Upper lobe of left lung (tissue), 6 donors: ENCODE data around the gene FYB1. TPM values are rescaled to one million over a fixed set of nuclear protein-coding genes. Genes with fewer than 3 reads are reported as not detected.
A peak's percentile ranks its signal among the peaks of the same experiment; 100 is the strongest.

Experiments
- ATAC-seq, 2 donors: fragments of 200-7000 bp; cut with Tn5 transposase; one replicate each; pipeline ENCODE4 v1.9.1; 2022; ENCODE audit warnings: mild to moderate bottlenecking in 2 of 2, moderate library complexity in 2 of 2; ENCODE audit not compliant: low FRiP score in 2 of 2
- DNase-seq, 2 donors: peaks; one replicate each; pipeline ENCODE4 v3.0.0-alpha.2; 2019 to 2020
- H3K27ac ChIP-seq, 4 donors: fragments of 200-600 bp; sonication (generic); one replicate each; pipeline ENCODE4 v1.5.1; 2016 to 2019
- H3K27me3 ChIP-seq, 4 donors: fragments of 200-600 bp; sonication (generic); one replicate each; pipeline ENCODE4 v1.5.1; 2017 to 2019
- H3K36me3 ChIP-seq, 4 donors: fragments of 200-600 bp; sonication (generic); one replicate each; pipeline ENCODE4 v1.5.1; 2016 to 2019
- H3K4me1 ChIP-seq, 4 donors: fragments of 200-600 bp; sonication (generic); one replicate each; pipeline ENCODE4 v1.5.1; 2018 to 2019
- H3K4me3 ChIP-seq, 4 donors: fragments of 200-600 bp; sonication (generic); one replicate each; pipeline ENCODE4 v1.5.1; 2017 to 2019; ENCODE audit warnings: mild to moderate bottlenecking in 2 of 4, moderate library complexity in 1 of 4
- H3K9me3 ChIP-seq, 4 donors: fragments of 200-600 bp; sonication (generic); one replicate each; pipeline ENCODE4 v1.5.1; 2018 to 2019
- CTCF ChIP-seq, 6 experiments: fragments of 450-650 bp in 4 of 6; fragments of 200-600 bp in 2 of 6; sonication (generic) in 2 of 6; IDR thresholded peaks; one replicate each; pipeline ENCODE4 v1.5.1; 2016 to 2019; ENCODE audit warnings: antibody characterized with exemption in 6 of 6
- EP300 ChIP-seq, 4 donors: sonication (generic); formaldehyde crosslinking; IDR thresholded peaks; one replicate each; pipeline ENCODE4 v1.5.1; 2017; ENCODE audit warnings: antibody characterized with exemption in 4 of 4, control low read depth in 2 of 4
- POLR2A ChIP-seq, 4 donors: fragments of 450-650 bp; IDR thresholded peaks; one replicate each; pipeline ENCODE4 v1.5.1; 2016 to 2017; ENCODE audit warnings: antibody characterized with exemption in 4 of 4, mild to moderate bottlenecking in 2 of 4
- POLR2AphosphoS5 ChIP-seq, 2 donors: sonication (generic); formaldehyde crosslinking; IDR thresholded peaks; one replicate each; pipeline ENCODE4 v1.5.1; 2017; ENCODE audit warnings: antibody characterized with exemption in 2 of 2
- WGBS, 2 donors: methylation state at CpG; one replicate each; pipeline ENCODE4 v1.1.5; 2017 to 2018; 5-methylcytosine and 5-hydroxymethylcytosine counted together
- total RNA-seq, 6 donors: library from RNA; depleted of rRNA in 4 of 6; stranded (reverse); fragments of >200 nt in 4 of 6; gene quantifications; one replicate each; pipeline versions ENCODE4 v1.1.0 to v1.2.1, GENCODE V29; 2016 to 2021
- donor health status: DM: no; HTN: no; CAD: no; lungs with moderate emphysema.
- donor health status: DM: no; HTN: yes; CAD: no; lungs with severe emphysema.

Gene FYB1
- total RNA-seq, 6 donors from 2014 or later: 24.0 to 97.4 (median 42.5) TPM

- TF ChIP-seq POLR2AphosphoS5 (IDR thresholded peaks at IDR 0.05) (no peak), CTCF (IDR thresholded peaks at IDR 0.05) (no peak), POLR2A (IDR thresholded peaks at IDR 0.05) (no peak), EP300 (IDR thresholded peaks at IDR 0.05) (no peak)
- Histone ChIP-seq H3K9me3 (no peaks in the 10 kb centered on the region), H3K27me3 (no peaks in the 10 kb centered on the region), H3K27ac (peak overlapping the region in 2 of 4 donors; percentile 16 to 44), H3K36me3 (no peaks in the 10 kb centered on the region), H3K4me3 (no peak overlapping the region), H3K4me1 (peaks cover 0 to 15% (median 3%) of the 10 kb centered on the region in 4 donors)
- no peak for ATAC-seq
- DNase-seq: no peak
- 68 to 71% methylated on average over 6 of the region's 6 CpGs for WGBS, 2 donors
These were observed 5.7 kb downstream of the FYB1 start for GRCh38 chr5:39213447-39214207.

GRCh38 chr5:39211773-39212172 lies 7.6 kb downstream of the FYB1 start:
- no peak for ATAC-seq
- H3K27ac ChIP-seq: peak overlapping the region in 2 of 4 donors; percentile 7 to 59
- H3K27me3 ChIP-seq: no peaks in the 10 kb centered on the region
- H3K4me3 ChIP-seq: no peak overlapping the region
- WGBS, 2 donors: 68 to 77% methylated on average over 3 of the region's 3 CpGs
- no peak for TF ChIP-seq CTCF (IDR thresholded peaks at IDR 0.05)
- TF ChIP-seq EP300 (IDR thresholded peaks at IDR 0.05): no peak
- TF ChIP-seq POLR2AphosphoS5 (IDR thresholded peaks at IDR 0.05): no peak
- no peak for TF ChIP-seq POLR2A (IDR thresholded peaks at IDR 0.05)
- H3K4me1 ChIP-seq: peaks cover 0 to 6% (median 2%) of the 10 kb centered on the region in 4 donors
- DNase-seq: no peak
- no peaks in the 10 kb centered on the region for H3K36me3 ChIP-seq
- H3K9me3 ChIP-seq: no peaks in the 10 kb centered on the region

- no peaks in the 10 kb centered on the region for H3K9me3 ChIP-seq
- ATAC-seq (peak in 1 of 2 donors; percentile 43), DNase-seq (peak in 1 of 2 donors; percentile 54)
- peaks cover 0 to 6% (median 2%) of the 10 kb centered on the region in 4 donors for H3K4me1 ChIP-seq
- H3K4me3 ChIP-seq: no peak overlapping the region
- 54 to 56% methylated on average over 9 to 10 of the region's 10 CpGs for WGBS, 2 donors
- no peaks in the 10 kb centered on the region for H3K27me3 ChIP-seq
- TF ChIP-seq POLR2A (IDR thresholded peaks at IDR 0.05) (peak in 1 of 4 donors; percentile 40), EP300 (IDR thresholded peaks at IDR 0.05) (no peak), CTCF (IDR thresholded peaks at IDR 0.05) (no peak), POLR2AphosphoS5 (IDR thresholded peaks at IDR 0.05) (no peak)
- peak overlapping the region in 1 of 4 donors; percentile 4 for H3K27ac ChIP-seq
- H3K36me3 ChIP-seq: no peaks in the 10 kb centered on the region
These were observed 9.4 kb downstream of the FYB1 start for GRCh38 chr5:39209924-39210323.

- H3K27me3 ChIP-seq: no peaks in the 10 kb centered on the region
- no peak for TF ChIP-seq EP300 (IDR thresholded peaks at IDR 0.05)
- no peak for TF ChIP-seq CTCF (IDR thresholded peaks at IDR 0.05)
- TF ChIP-seq POLR2A (IDR thresholded peaks at IDR 0.05): no peak
- no peak for TF ChIP-seq POLR2AphosphoS5 (IDR thresholded peaks at IDR 0.05)
- no peak for ATAC-seq
- no peak for DNase-seq
- H3K9me3 ChIP-seq: no peaks in the 10 kb centered on the region
- no peaks in the 10 kb centered on the region for H3K36me3 ChIP-seq
- no peak overlapping the region for H3K4me3 ChIP-seq
- 86 to 88% methylated on average over 8 of the region's 8 CpGs for WGBS, 2 donors
- no peak overlapping the region for H3K27ac ChIP-seq
- H3K4me1 ChIP-seq: peaks cover 0 to 6% (median 5%) of the 10 kb centered on the region in 4 donors
These were observed 10.9 kb downstream of the FYB1 start for GRCh38 chr5:39208471-39208870.
